ENCODE data around the gene ANO6.

DNA sequence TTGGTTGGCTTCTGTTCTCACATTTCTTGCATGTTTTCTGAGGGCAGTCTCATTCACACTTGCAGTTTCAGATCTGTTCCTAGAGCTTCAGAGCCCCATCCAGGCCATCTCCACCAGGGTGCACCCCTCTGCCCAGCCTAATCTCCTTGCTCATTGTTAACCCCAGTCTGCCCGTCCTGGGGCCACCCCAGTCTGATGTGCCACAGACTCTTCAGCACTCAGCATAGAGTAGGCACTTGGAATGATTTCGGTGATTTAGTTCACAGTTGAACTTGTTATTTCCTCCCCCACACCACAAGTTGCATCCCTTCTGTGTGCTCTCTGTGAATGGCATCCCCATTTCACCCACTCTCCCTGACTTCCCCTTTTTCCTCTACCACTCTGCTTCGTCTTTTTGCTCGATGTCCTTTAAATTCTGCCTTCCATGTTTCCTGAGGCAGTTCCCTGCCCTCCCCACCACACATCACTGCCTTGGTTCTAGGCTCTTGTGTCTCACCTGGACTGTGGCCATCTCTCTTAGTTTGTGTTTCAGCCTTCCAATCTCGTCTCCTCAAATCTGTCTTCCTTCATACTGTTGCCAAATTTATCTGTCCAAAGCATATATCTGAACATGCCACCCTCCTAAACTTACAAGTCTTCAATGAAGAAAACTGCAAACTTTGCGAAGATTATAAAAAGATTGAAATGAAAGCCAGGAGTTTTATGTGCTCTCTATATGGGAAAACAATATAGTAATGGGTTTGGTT, 41.5 kb downstream of the ANO6 start:
- TF ChIP-seq, protein P1, sequence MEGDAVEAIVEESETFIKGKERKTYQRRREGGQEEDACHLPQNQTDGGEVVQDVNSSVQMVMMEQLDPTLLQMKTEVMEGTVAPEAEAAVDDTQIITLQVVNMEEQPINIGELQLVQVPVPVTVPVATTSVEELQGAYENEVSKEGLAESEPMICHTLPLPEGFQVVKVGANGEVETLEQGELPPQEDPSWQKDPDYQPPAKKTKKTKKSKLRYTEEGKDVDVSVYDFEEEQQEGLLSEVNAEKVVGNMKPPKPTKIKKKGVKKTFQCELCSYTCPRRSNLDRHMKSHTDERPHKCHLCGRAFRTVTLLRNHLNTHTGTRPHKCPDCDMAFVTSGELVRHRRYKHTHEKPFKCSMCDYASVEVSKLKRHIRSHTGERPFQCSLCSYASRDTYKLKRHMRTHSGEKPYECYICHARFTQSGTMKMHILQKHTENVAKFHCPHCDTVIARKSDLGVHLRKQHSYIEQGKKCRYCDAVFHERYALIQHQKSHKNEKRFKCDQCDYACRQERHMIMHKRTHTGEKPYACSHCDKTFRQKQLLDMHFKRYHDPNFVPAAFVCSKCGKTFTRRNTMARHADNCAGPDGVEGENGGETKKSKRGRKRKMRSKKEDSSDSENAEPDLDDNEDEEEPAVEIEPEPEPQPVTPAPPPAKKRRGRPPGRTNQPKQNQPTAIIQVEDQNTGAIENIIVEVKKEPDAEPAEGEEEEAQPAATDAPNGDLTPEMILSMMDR (IDR thresholded peaks at IDR 0.05): no peak
- TF ChIP-seq POLR2AphosphoS5 (IDR thresholded peaks at IDR 0.05) (no peak), POLR2A (IDR thresholded peaks at IDR 0.05) (no peak)

Data from breast epithelium (tissue), 3 donors.